Duodenal mucosa (tissue), 2 donors: ENCODE data around the gene PCDHB13.

Experiments used
- H3K27ac ChIP-seq: one replicate; pipeline ENCODE4 v1.7.0; 2013; ENCODE audit warnings: low read depth, low read length
- H3K27me3 ChIP-seq, 2 donors: one replicate each; pipeline ENCODE4 v1.7.0; 2013; ENCODE audit warnings: low read length in 2 of 2, control low read depth in 1 of 2; ENCODE audit not compliant: insufficient read depth in 2 of 2, control insufficient read depth in 1 of 2
- H3K36me3 ChIP-seq, 2 donors: one replicate each; pipeline ENCODE4 v1.7.0; 2013; ENCODE audit warnings: low read length in 2 of 2, control low read depth in 1 of 2; ENCODE audit not compliant: insufficient read depth in 2 of 2, control insufficient read depth in 1 of 2
- H3K4me1 ChIP-seq, 2 donors: one replicate each; pipeline ENCODE4 v1.7.0; 2013; ENCODE audit warnings: low read length in 2 of 2, control low read depth in 1 of 2; ENCODE audit not compliant: insufficient read depth in 2 of 2, control insufficient read depth in 1 of 2
- H3K4me3 ChIP-seq, 2 donors: one replicate each; pipeline ENCODE4 v1.7.0; 2013; ENCODE audit warnings: low read length in 2 of 2, low read depth in 1 of 2
- H3K9ac ChIP-seq, 2 donors: one replicate each; pipeline ENCODE4 v1.7.0; 2013; ENCODE audit warnings: low read length in 2 of 2, low read depth in 1 of 2
- H3K9me3 ChIP-seq, 2 donors: one replicate each; pipeline ENCODE4 v1.7.0; 2013; ENCODE audit warnings: low read length in 2 of 2, control low read depth in 1 of 2; ENCODE audit not compliant: control insufficient read depth in 1 of 2

PCDHB13 gene

GRCh38 chr5:141260458-141261237 lies 46.9 kb downstream of the PCDHB13 start:
- no peaks in the 10 kb centered on the region for H3K4me1 ChIP-seq
- H3K27ac ChIP-seq: no peak overlapping the region
- H3K4me3 ChIP-seq: no peak overlapping the region
- no peak overlapping the region for H3K9ac ChIP-seq
- peaks cover 76 to 86% of the 10 kb centered on the region in 2 donors for H3K9me3 ChIP-seq
- peaks cover 0 to 3% of the 10 kb centered on the region in 2 donors for H3K36me3 ChIP-seq
- no peaks in the 10 kb centered on the region for H3K27me3 ChIP-seq

GRCh38 chr5:141261238-141261546 lies 47.5 kb downstream of the PCDHB13 start:
- H3K36me3 ChIP-seq: peaks cover 0 to 3% of the 10 kb centered on the region in 2 donors
- no peak overlapping the region for H3K4me3 ChIP-seq
- H3K4me1 ChIP-seq: no peaks in the 10 kb centered on the region
- no peak overlapping the region for H3K9ac ChIP-seq
- no peak overlapping the region for H3K27ac ChIP-seq
- H3K27me3 ChIP-seq: no peaks in the 10 kb centered on the region
- H3K9me3 ChIP-seq: peaks cover 78 to 91% of the 10 kb centered on the region in 2 donors
